WTC11 (cell line): ENCODE measurements around the gene MAGI2. TPM values are rescaled to one million over a fixed set of nuclear protein-coding genes. Genes with fewer than 3 reads are reported as not detected.

Source experiments
- ATAC-seq: fragments of 200-7000 bp; cut with Tn5 transposase; 2 replicates; pipeline ENCODE4 v1.10.0; 2021; ENCODE audit warnings: mild to moderate bottlenecking, moderate library complexity
- CTCF ChIA-PET: fragments of 300-600 bp; sonication (Branson Sonifier 250); formaldehyde crosslinking; loops from one replicate; lab custom pipeline; 2021; ENCODE audit warnings: antibody characterized with exemption; lab: Charles Lee
- POLR2A ChIA-PET: fragments of 350-600 bp; sonication (Branson Sonifier 250); formaldehyde crosslinking; loops from one replicate; lab custom pipeline; 2021; ENCODE audit warnings: antibody characterized with exemption; lab: Charles Lee
- DNase-seq: peaks from one replicate; pipeline ENCODE4 v3.0.0; 2021; ENCODE audit warnings: low spot score
- H3K27ac Mint-ChIP-seq: 2 replicates; pipeline ENCODE4 v1.8.0; 2021; ENCODE audit warnings: mixed read lengths
- H3K27me3 Mint-ChIP-seq: 2 replicates; pipeline ENCODE4 v1.8.0; 2021; ENCODE audit warnings: low read depth, mild to moderate bottlenecking, moderate library complexity, mixed read lengths
- H3K36me3 Mint-ChIP-seq: 2 replicates; pipeline ENCODE4 v1.8.0; 2021; ENCODE audit warnings: mixed read lengths
- H3K4me1 Mint-ChIP-seq: 2 replicates; pipeline ENCODE4 v1.8.0; 2022; ENCODE audit warnings: mixed read lengths
- H3K4me3 Mint-ChIP-seq: 2 replicates; pipeline ENCODE4 v1.8.0; 2021; ENCODE audit warnings: mild to moderate bottlenecking, moderate library complexity, mixed read lengths
- H3K9me3 Mint-ChIP-seq: 2 replicates; pipeline ENCODE4 v1.8.0; 2021; ENCODE audit warnings: mixed read lengths
- CBFB ChIP-seq: sonication (generic); formaldehyde crosslinking; IDR thresholded peaks from 2 replicates; pipeline ENCODE4 v1.8.1; 2022; ENCODE audit warnings: mild to moderate bottlenecking, low read depth, missing genetic modification reagents
- ELF4 ChIP-seq: sonication (generic); formaldehyde crosslinking; IDR thresholded peaks from 2 replicates; pipeline ENCODE4 v1.8.1; 2022; ENCODE audit warnings: low read depth, mild to moderate bottlenecking, moderate library complexity, missing genetic modification reagents
- FOXK1 ChIP-seq: sonication (generic); formaldehyde crosslinking; IDR thresholded peaks from 2 replicates; pipeline ENCODE4 v1.8.0; 2022; ENCODE audit warnings: mild to moderate bottlenecking, moderate library complexity, missing genetic modification reagents
- HMGA2 ChIP-seq: fragments of 250-450 bp; sonication (Bioruptor Pico); IDR thresholded peaks from 2 replicates; pipeline ENCODE4 v1.4.0; 2021; ENCODE audit warnings: mild to moderate bottlenecking, moderate library complexity
- MYBL2 ChIP-seq: sonication (generic); formaldehyde crosslinking; IDR thresholded peaks from 2 replicates; pipeline ENCODE4 v1.8.1; 2023; ENCODE audit warnings: mild to moderate bottlenecking, moderate library complexity, missing genetic modification reagents
- NR3C1 ChIP-seq: sonication (generic); formaldehyde crosslinking; conservative IDR thresholded peaks from 2 replicates; pipeline ENCODE4 v1.8.1; 2023; ENCODE audit warnings: low read depth, mild to moderate bottlenecking, missing genetic modification reagents
- USF1 ChIP-seq: sonication (generic); formaldehyde crosslinking; IDR thresholded peaks from 2 replicates; pipeline ENCODE4 v1.8.0; 2022; ENCODE audit warnings: mild to moderate bottlenecking, missing genetic modification reagents
- ZNF121 ChIP-seq: sonication (generic); formaldehyde crosslinking; IDR thresholded peaks from 2 replicates; pipeline ENCODE4 v1.8.0; 2023; ENCODE audit warnings: missing genetic modification reagents
- ZNF219 ChIP-seq: sonication (generic); formaldehyde crosslinking; IDR thresholded peaks from 2 replicates; pipeline ENCODE4 v1.8.0; 2023; ENCODE audit warnings: missing genetic modification reagents, mild to moderate bottlenecking, borderline replicate concordance
- ZNF281 ChIP-seq: sonication (generic); formaldehyde crosslinking; IDR thresholded peaks from 2 replicates; pipeline ENCODE4 v1.8.0; 2023; ENCODE audit warnings: mild to moderate bottlenecking, missing genetic modification reagents
- ZNF317 ChIP-seq: sonication (generic); formaldehyde crosslinking; IDR thresholded peaks from 2 replicates; pipeline ENCODE4 v1.8.1; 2023; ENCODE audit warnings: low read depth, mild to moderate bottlenecking, moderate library complexity, missing genetic modification reagents, borderline replicate concordance
- ZNF396 ChIP-seq: fragments of 250-450 bp; sonication (Bioruptor Pico); IDR thresholded peaks from 2 replicates; pipeline ENCODE4 v1.8.0; 2021; ENCODE audit warnings: mild to moderate bottlenecking, moderate library complexity, borderline replicate concordance
- ZNF532 ChIP-seq: fragments of 250-450 bp; sonication (Bioruptor Pico); IDR thresholded peaks from 2 replicates; pipeline ENCODE4 v1.9.0; 2021; ENCODE audit warnings: mild to moderate bottlenecking, borderline replicate concordance
- ZNF671 ChIP-seq: fragments of 250-450 bp; sonication (Bioruptor Pico); IDR thresholded peaks from 2 replicates; pipeline ENCODE4 v1.8.0; 2021; ENCODE audit warnings: mild to moderate bottlenecking
- total RNA-seq: library from RNA; stranded (reverse); gene quantifications from 3 replicates; pipeline ENCODE4 v1.2.3, GENCODE V29; 2021
- TF ChIP-seq, protein P1 (sequence below): fragments of 250-450 bp; sonication (Bioruptor Pico); IDR thresholded peaks from 2 replicates; pipeline ENCODE4 v1.9.0; 2021; ENCODE audit warnings: mild to moderate bottlenecking
- TF ChIP-seq, protein P2 (sequence below): sonication (generic); formaldehyde crosslinking; IDR thresholded peaks from 2 replicates; pipeline ENCODE4 v1.8.0; 2022; ENCODE audit warnings: mild to moderate bottlenecking, missing genetic modification reagents
- TF ChIP-seq, protein P3 (sequence below): sonication (generic); formaldehyde crosslinking; conservative IDR thresholded peaks from 2 replicates; pipeline ENCODE4 v1.8.1; 2023; ENCODE audit warnings: mild to moderate bottlenecking, low read depth, missing genetic modification reagents, moderate library complexity
- TF ChIP-seq, protein P4 (sequence below): sonication (generic); formaldehyde crosslinking; IDR thresholded peaks from 2 replicates; pipeline ENCODE4 v1.8.1; 2023; ENCODE audit warnings: mild to moderate bottlenecking, missing genetic modification reagents

MAGI2 gene
- total RNA-seq, 1 experiment from 2014 or later, result 26.6 TPM

GRCh38 chr7:78357709-78358108 is 1095.8 kb downstream of the MAGI2 start:
- no peak overlapping the region for H3K27ac Mint-ChIP-seq
- ATAC-seq, result no peak
- H3K36me3 Mint-ChIP-seq, result no peaks in the 10 kb centered on the region
- no peak for DNase-seq
- ChIA-PET POLR2A (no interaction called here), CTCF (no interaction called here)
- H3K4me3 Mint-ChIP-seq, result no peak overlapping the region
- TF ChIP-seq ZNF219 (no peak), ZNF532 (CRISPR knock-in tag) (no peak), USF1 (no peak), ZNF396 (CRISPR knock-in tag) (no peak), ZNF281 (CRISPR knock-in tag) (no peak), ZNF671 (CRISPR knock-in tag) (no peak), HMGA2 (CRISPR knock-in tag) (no peak), FOXK1 (CRISPR knock-in tag) (no peak), CBFB (CRISPR knock-in tag) (no peak), ZNF317 (CRISPR knock-in tag) (no peak), NR3C1 (CRISPR knock-in tag) (no peak), ZNF121 (no peak), MYBL2 (CRISPR knock-in tag) (no peak), ELF4 (CRISPR knock-in tag) (no peak)
- TF ChIP-seq, protein P1, sequence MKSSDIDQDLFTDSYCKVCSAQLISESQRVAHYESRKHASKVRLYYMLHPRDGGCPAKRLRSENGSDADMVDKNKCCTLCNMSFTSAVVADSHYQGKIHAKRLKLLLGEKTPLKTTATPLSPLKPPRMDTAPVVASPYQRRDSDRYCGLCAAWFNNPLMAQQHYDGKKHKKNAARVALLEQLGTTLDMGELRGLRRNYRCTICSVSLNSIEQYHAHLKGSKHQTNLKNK (CRISPR knock-in tag), result no peak
- TF ChIP-seq, protein P2, sequence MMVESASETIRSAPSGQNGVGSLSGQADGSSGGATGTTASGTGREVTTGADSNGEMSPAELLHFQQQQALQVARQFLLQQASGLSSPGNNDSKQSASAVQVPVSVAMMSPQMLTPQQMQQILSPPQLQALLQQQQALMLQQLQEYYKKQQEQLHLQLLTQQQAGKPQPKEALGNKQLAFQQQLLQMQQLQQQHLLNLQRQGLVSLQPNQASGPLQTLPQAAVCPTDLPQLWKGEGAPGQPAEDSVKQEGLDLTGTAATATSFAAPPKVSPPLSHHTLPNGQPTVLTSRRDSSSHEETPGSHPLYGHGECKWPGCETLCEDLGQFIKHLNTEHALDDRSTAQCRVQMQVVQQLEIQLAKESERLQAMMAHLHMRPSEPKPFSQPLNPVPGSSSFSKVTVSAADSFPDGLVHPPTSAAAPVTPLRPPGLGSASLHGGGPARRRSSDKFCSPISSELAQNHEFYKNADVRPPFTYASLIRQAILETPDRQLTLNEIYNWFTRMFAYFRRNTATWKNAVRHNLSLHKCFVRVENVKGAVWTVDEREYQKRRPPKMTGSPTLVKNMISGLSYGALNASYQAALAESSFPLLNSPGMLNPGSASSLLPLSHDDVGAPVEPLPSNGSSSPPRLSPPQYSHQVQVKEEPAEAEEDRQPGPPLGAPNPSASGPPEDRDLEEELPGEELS (CRISPR knock-in tag), result no peak
- TF ChIP-seq, protein P3, sequence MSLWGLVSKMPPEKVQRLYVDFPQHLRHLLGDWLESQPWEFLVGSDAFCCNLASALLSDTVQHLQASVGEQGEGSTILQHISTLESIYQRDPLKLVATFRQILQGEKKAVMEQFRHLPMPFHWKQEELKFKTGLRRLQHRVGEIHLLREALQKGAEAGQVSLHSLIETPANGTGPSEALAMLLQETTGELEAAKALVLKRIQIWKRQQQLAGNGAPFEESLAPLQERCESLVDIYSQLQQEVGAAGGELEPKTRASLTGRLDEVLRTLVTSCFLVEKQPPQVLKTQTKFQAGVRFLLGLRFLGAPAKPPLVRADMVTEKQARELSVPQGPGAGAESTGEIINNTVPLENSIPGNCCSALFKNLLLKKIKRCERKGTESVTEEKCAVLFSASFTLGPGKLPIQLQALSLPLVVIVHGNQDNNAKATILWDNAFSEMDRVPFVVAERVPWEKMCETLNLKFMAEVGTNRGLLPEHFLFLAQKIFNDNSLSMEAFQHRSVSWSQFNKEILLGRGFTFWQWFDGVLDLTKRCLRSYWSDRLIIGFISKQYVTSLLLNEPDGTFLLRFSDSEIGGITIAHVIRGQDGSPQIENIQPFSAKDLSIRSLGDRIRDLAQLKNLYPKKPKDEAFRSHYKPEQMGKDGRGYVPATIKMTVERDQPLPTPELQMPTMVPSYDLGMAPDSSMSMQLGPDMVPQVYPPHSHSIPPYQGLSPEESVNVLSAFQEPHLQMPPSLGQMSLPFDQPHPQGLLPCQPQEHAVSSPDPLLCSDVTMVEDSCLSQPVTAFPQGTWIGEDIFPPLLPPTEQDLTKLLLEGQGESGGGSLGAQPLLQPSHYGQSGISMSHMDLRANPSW (CRISPR knock-in tag), result no peak
- TF ChIP-seq, protein P4, sequence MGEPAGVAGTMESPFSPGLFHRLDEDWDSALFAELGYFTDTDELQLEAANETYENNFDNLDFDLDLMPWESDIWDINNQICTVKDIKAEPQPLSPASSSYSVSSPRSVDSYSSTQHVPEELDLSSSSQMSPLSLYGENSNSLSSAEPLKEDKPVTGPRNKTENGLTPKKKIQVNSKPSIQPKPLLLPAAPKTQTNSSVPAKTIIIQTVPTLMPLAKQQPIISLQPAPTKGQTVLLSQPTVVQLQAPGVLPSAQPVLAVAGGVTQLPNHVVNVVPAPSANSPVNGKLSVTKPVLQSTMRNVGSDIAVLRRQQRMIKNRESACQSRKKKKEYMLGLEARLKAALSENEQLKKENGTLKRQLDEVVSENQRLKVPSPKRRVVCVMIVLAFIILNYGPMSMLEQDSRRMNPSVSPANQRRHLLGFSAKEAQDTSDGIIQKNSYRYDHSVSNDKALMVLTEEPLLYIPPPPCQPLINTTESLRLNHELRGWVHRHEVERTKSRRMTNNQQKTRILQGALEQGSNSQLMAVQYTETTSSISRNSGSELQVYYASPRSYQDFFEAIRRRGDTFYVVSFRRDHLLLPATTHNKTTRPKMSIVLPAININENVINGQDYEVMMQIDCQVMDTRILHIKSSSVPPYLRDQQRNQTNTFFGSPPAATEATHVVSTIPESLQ (CRISPR knock-in tag), result no peak
- H3K9me3 Mint-ChIP-seq, result no peaks in the 10 kb centered on the region
- no peaks in the 10 kb centered on the region for H3K27me3 Mint-ChIP-seq
- peaks cover 10% of the 10 kb centered on the region for H3K4me1 Mint-ChIP-seq
